Measurements from ENCODE around the gene TCEA3.
"Not testable (repeated sequence)": the region's sequence is repeated elsewhere in the genome, so short reads cannot be mapped to it uniquely, and the experiment has no call there.

Gene TCEA3

GRCh38 chr1:23383577-23384311, 40.8 kb downstream of the TCEA3 start:
- no peak for DNase-seq (ENCODE audit: extremely low read depth, insufficient read length)
- no peak overlapping the region for H3K4me3 ChIP-seq (replicated peaks; ENCODE audit: low read depth, low read length)
- no peaks in the 10 kb centered on the region for H3K36me3 ChIP-seq (ENCODE audit: control insufficient read depth, insufficient read depth, low read length)
- H3K27me3 ChIP-seq (replicated peaks; ENCODE audit: control insufficient read depth, insufficient read depth, low read length) = peaks cover 1% of the 10 kb centered on the region
- TF ChIP-seq CTCF (IDR thresholded peaks at IDR 0.05; ENCODE audit: insufficient read depth, low read length, poor library complexity, severe bottlenecking) = no peak

- no peaks in the 10 kb centered on the region; the same call in 1 of the 2 replicates for H3K27me3 ChIP-seq (replicated peaks; ENCODE audit: control insufficient read depth, insufficient read depth, low read length)
- no peaks in the 10 kb centered on the region for H3K36me3 ChIP-seq (ENCODE audit: control insufficient read depth, insufficient read depth, low read length)
- DNase-seq (ENCODE audit: extremely low read depth, insufficient read length) = no peak
- TF ChIP-seq CTCF (IDR thresholded peaks at IDR 0.05; ENCODE audit: insufficient read depth, low read length, poor library complexity, severe bottlenecking) = no peak
- H3K4me3 ChIP-seq (replicated peaks; ENCODE audit: low read depth, low read length) = no peak overlapping the region
Measured at GRCh38 chr1:23381233-23381885, 43.2 kb downstream of the TCEA3 start.

GRCh38 chr1:23380719-23381118, 43.8 kb downstream of the TCEA3 start:
- H3K4me3 ChIP-seq (replicated peaks; ENCODE audit: low read depth, low read length) = no peak overlapping the region
- H3K27me3 ChIP-seq (replicated peaks; ENCODE audit: control insufficient read depth, insufficient read depth, low read length) = no peaks in the 10 kb centered on the region; the same call in 1 of the 2 replicates
- no peak for TF ChIP-seq CTCF (IDR thresholded peaks at IDR 0.05; ENCODE audit: insufficient read depth, low read length, poor library complexity, severe bottlenecking)
- DNase-seq (ENCODE audit: extremely low read depth, insufficient read length) = no peak
- H3K36me3 ChIP-seq (ENCODE audit: control insufficient read depth, insufficient read depth, low read length) = no peaks in the 10 kb centered on the region

GRCh38 chr1:23380236-23380635, 44.3 kb downstream of the TCEA3 start:
- not testable (repeated sequence) for DNase-seq (ENCODE audit: extremely low read depth, insufficient read length); H3K4me3 ChIP-seq (replicated peaks; ENCODE audit: low read depth, low read length); H3K27me3 ChIP-seq (replicated peaks; ENCODE audit: control insufficient read depth, insufficient read depth, low read length); H3K36me3 ChIP-seq (ENCODE audit: control insufficient read depth, insufficient read depth, low read length)

- Histone ChIP-seq H3K36me3 (ENCODE audit: control insufficient read depth, insufficient read depth, low read length) (no peaks in the 10 kb centered on the region), H3K4me3 (replicated peaks; ENCODE audit: low read depth, low read length) (no peak overlapping the region), H3K27me3 (replicated peaks; ENCODE audit: control insufficient read depth, insufficient read depth, low read length) (no peaks in the 10 kb centered on the region)
- no peak for TF ChIP-seq CTCF (IDR thresholded peaks at IDR 0.05; ENCODE audit: insufficient read depth, low read length, poor library complexity, severe bottlenecking)
- no peak for DNase-seq (ENCODE audit: extremely low read depth, insufficient read length)
Measured at GRCh38 chr1:23376890-23377811, 47.4 kb downstream of the TCEA3 start.

- not testable (repeated sequence) for H3K36me3 ChIP-seq (ENCODE audit: control insufficient read depth, insufficient read depth, low read length); DNase-seq (ENCODE audit: extremely low read depth, insufficient read length); H3K27me3 ChIP-seq (replicated peaks; ENCODE audit: control insufficient read depth, insufficient read depth, low read length); H3K4me3 ChIP-seq (replicated peaks; ENCODE audit: low read depth, low read length)
Measured at GRCh38 chr1:23374079-23374735, 50.3 kb downstream of the TCEA3 start.

Data from GM06990 (cell line).